Endodermal cell (in vitro differentiated cells): ENCODE measurements around the gene DENND1C. TPM values are rescaled to one million over a fixed set of nuclear protein-coding genes. Genes with fewer than 3 reads are reported as not detected.

Source experiments
- DNase-seq: peaks from one replicate; pipeline ENCODE4 v3.0.0-alpha.2; 2017
- H3K27ac ChIP-seq: 2 replicates; pipeline ENCODE4 v1.5.1; 2013; ENCODE audit warnings: mild to moderate bottlenecking, low read depth, low read length, moderate library complexity
- H3K27me3 ChIP-seq: 2 replicates; pipeline ENCODE4 v1.6.1; 2013; ENCODE audit warnings: mild to moderate bottlenecking, low read length, moderate library complexity; ENCODE audit not compliant: insufficient read depth, control insufficient read depth, poor library complexity, severe bottlenecking
- H3K36me3 ChIP-seq: 2 replicates; pipeline ENCODE4 v1.7.0; 2013; ENCODE audit warnings: mild to moderate bottlenecking, low read length, moderate library complexity; ENCODE audit not compliant: control insufficient read depth, insufficient read depth
- H3K4me1 ChIP-seq: one replicate; pipeline ENCODE4 v1.7.0; 2013; ENCODE audit warnings: low read length; ENCODE audit not compliant: control insufficient read depth, insufficient read depth
- H3K4me3 ChIP-seq: 2 replicates; pipeline ENCODE4 v1.5.1; 2013; ENCODE audit warnings: mild to moderate bottlenecking, low read length, moderate library complexity
- H3K9ac ChIP-seq: 2 replicates; pipeline ENCODE4 v1.6.1; 2013; ENCODE audit warnings: mild to moderate bottlenecking, low read length, moderate library complexity; ENCODE audit not compliant: poor library complexity, severe bottlenecking; ENCODE audit errors: extremely low read depth
- H3K9me3 ChIP-seq: 2 replicates; pipeline ENCODE4 v1.6.1; 2013; ENCODE audit warnings: mild to moderate bottlenecking, low read length, moderate library complexity; ENCODE audit not compliant: control insufficient read depth
- H3K27ac Mint-ChIP-seq: 2 replicates; pipeline ENCODE4 v1.8.0; 2020; ENCODE audit warnings: mixed read lengths
- H3K27me3 Mint-ChIP-seq: 2 replicates; pipeline ENCODE4 v1.8.0; 2021; ENCODE audit warnings: mild to moderate bottlenecking, mixed read lengths; ENCODE audit not compliant: insufficient read depth
- H3K36me3 Mint-ChIP-seq: 2 replicates; pipeline ENCODE4 v1.8.0; 2020; ENCODE audit warnings: low read depth, mixed read lengths
- H3K4me1 Mint-ChIP-seq: 2 replicates; pipeline ENCODE4 v1.8.0; 2020; ENCODE audit warnings: mixed read lengths
- H3K4me3 Mint-ChIP-seq: 2 replicates; pipeline ENCODE4 v1.8.0; 2020; ENCODE audit warnings: mild to moderate bottlenecking, moderate library complexity, mixed read lengths
- H3K9me3 Mint-ChIP-seq: 2 replicates; pipeline ENCODE4 v1.8.0; 2020; ENCODE audit warnings: mild to moderate bottlenecking, mixed read lengths
- WGBS, 2 experiments: methylation state at CpG; one replicate each; pipeline versions ENCODE4 v1.1.5 to v1.1.7; 2013; ENCODE audit warnings: missing lambda C conversion rate in 2 of 2, mixed read lengths in 1 of 2; ENCODE audit not compliant: insufficient coverage in 1 of 2, insufficient read length in 1 of 2; 5-methylcytosine and 5-hydroxymethylcytosine counted together
- total RNA-seq, 2 donors: library from RNA; stranded (reverse); fragmentation: NEBNext Ultra II Directional in 1 of 2; extraction: Animal tissue kit (Norgen Biotek cat#: 25700) in 1 of 2; gene quantifications; 2 replicates in 1 of 2; 3 replicates in 1 of 2; pipeline ENCODE4 v1.2.1, GENCODE V29; 2021
- TF ChIP-seq, protein P1 (sequence below): fragments of 200-600 bp; sonication (generic); conservative IDR thresholded peaks from 2 replicates; pipeline ENCODE4 v1.5.0; 2021; ENCODE audit warnings: antibody characterized with exemption, mild to moderate bottlenecking

DENND1C gene
- total RNA-seq, 2 donors from 2014 or later = 1.7 to 2.1 TPM

GRCh38 chr19:6483235-6483634 is 1.6 kb upstream of the DENND1C start:
- H3K27me3 ChIP-seq = no peaks in the 10 kb centered on the region

GRCh38 chr19:6482343-6482686 is 728 bp upstream of the DENND1C start:
- DNase-seq = no peak
- no peak overlapping the region for H3K4me3 ChIP-seq
- H3K9ac ChIP-seq = no peak overlapping the region
- Mint-ChIP-seq H3K4me1 (no peaks in the 10 kb centered on the region), H3K27ac (no peak overlapping the region), H3K36me3 (no peaks in the 10 kb centered on the region), H3K4me3 (no peak overlapping the region), H3K9me3 (no peaks in the 10 kb centered on the region), H3K27me3 (peaks cover 12% of the 10 kb centered on the region)
- no peaks in the 10 kb centered on the region for H3K4me1 ChIP-seq
- no peaks in the 10 kb centered on the region for H3K9me3 ChIP-seq
- no peaks in the 10 kb centered on the region for H3K36me3 ChIP-seq
- no peak overlapping the region for H3K27ac ChIP-seq
- H3K27me3 ChIP-seq = no peaks in the 10 kb centered on the region
- TF ChIP-seq, protein P1, sequence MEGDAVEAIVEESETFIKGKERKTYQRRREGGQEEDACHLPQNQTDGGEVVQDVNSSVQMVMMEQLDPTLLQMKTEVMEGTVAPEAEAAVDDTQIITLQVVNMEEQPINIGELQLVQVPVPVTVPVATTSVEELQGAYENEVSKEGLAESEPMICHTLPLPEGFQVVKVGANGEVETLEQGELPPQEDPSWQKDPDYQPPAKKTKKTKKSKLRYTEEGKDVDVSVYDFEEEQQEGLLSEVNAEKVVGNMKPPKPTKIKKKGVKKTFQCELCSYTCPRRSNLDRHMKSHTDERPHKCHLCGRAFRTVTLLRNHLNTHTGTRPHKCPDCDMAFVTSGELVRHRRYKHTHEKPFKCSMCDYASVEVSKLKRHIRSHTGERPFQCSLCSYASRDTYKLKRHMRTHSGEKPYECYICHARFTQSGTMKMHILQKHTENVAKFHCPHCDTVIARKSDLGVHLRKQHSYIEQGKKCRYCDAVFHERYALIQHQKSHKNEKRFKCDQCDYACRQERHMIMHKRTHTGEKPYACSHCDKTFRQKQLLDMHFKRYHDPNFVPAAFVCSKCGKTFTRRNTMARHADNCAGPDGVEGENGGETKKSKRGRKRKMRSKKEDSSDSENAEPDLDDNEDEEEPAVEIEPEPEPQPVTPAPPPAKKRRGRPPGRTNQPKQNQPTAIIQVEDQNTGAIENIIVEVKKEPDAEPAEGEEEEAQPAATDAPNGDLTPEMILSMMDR = no peak
- WGBS, 2 experiments = 80 to 90% methylated on average over 8 of the region's 8 CpGs

More at GRCh38 chr19:6483235-6483634, 1.6 kb upstream of the DENND1C start:
- no peaks in the 10 kb centered on the region for H3K9me3 ChIP-seq
- H3K4me1 ChIP-seq = no peaks in the 10 kb centered on the region
- Mint-ChIP-seq H3K36me3 (no peaks in the 10 kb centered on the region), H3K4me3 (no peak overlapping the region), H3K9me3 (no peaks in the 10 kb centered on the region), H3K4me1 (no peaks in the 10 kb centered on the region), H3K27me3 (peaks cover 12% of the 10 kb centered on the region), H3K27ac (no peak overlapping the region)
- no peak overlapping the region for H3K9ac ChIP-seq
- no peaks in the 10 kb centered on the region for H3K36me3 ChIP-seq
- 86 to 88% methylated on average over 3 of the region's 3 CpGs for WGBS, 2 experiments
- no peak for DNase-seq
- no peak overlapping the region for H3K27ac ChIP-seq
- no peak overlapping the region for H3K4me3 ChIP-seq
- TF ChIP-seq, protein P1 = no peak

GRCh38 chr19:6480848-6481415 is 655 bp downstream of the DENND1C start:
- H3K9me3 ChIP-seq = no peaks in the 10 kb centered on the region
- H3K36me3 ChIP-seq = no peaks in the 10 kb centered on the region
- Mint-ChIP-seq H3K9me3 (no peaks in the 10 kb centered on the region), H3K4me3 (no peak overlapping the region), H3K27me3 (peaks cover 14% of the 10 kb centered on the region), H3K27ac (no peak overlapping the region), H3K36me3 (no peaks in the 10 kb centered on the region), H3K4me1 (no peaks in the 10 kb centered on the region)
- no peak overlapping the region for H3K27ac ChIP-seq
- H3K27me3 ChIP-seq = peaks cover 4% of the 10 kb centered on the region
- no peak for DNase-seq
- H3K9ac ChIP-seq = no peak overlapping the region
- 85 to 95% methylated on average over 3 to 10 of the region's 10 CpGs for WGBS, 2 experiments
- H3K4me1 ChIP-seq = no peaks in the 10 kb centered on the region
- TF ChIP-seq, protein P1 = no peak
- H3K4me3 ChIP-seq = no peak overlapping the region
